PC-3 (cell line): ENCODE results near the gene LY86. TPM values are rescaled to one million over a fixed set of nuclear protein-coding genes. Genes with fewer than 3 reads are reported as not detected.
"Not testable (repeated sequence)": the region's sequence is repeated elsewhere in the genome, so short reads cannot be mapped to it uniquely, and the experiment has no call there.

Experiments used
- ATAC-seq: fragments of 200-7000 bp; cut with Tn5 transposase; 2 replicates; pipeline ENCODE4 v1.9.1; 2020; ENCODE audit warnings: mild to moderate bottlenecking, moderate library complexity
- BruUV-seq: library from RNA; stranded (reverse); fragments of 400-500 nt; replicated peaks from 2 replicates; lab custom pipeline; 2021; lab: Mats Ljungman, UMichigan
- CTCF ChIA-PET: fragments of 300-600 bp; sonication (Branson Sonifier 250); formaldehyde crosslinking; loops from one replicate; lab custom pipeline; 2022; ENCODE audit warnings: antibody characterized with exemption; lab: Charles Lee
- POLR2A ChIA-PET: fragments of 300-600 bp; sonication (Branson Sonifier 250); formaldehyde crosslinking; loops from one replicate; lab custom pipeline; 2022; ENCODE audit warnings: antibody characterized with exemption; ENCODE audit not compliant: unreplicated experiment; lab: Charles Lee
- DNase-seq: peaks from one replicate; pipeline ENCODE4 v3.0.0-alpha.2; 2015
- H2AFZ ChIP-seq: fragments of 300-600 bp; sonication (generic); 2 replicates; pipeline ENCODE4 v1.6.0; 2016; ENCODE audit warnings: antibody characterized with exemption, low read length
- H3F3A ChIP-seq: fragments of 300-600 bp; sonication (generic); one replicate; pipeline ENCODE4 v1.6.0; 2017; ENCODE audit warnings: antibody characterized with exemption, low read length, control low read depth, mild to moderate bottlenecking; ENCODE audit not compliant: unreplicated experiment
- H3K27ac ChIP-seq: fragments of 300-600 bp; sonication (generic); 2 replicates; pipeline ENCODE4 v1.5.1; 2016; ENCODE audit warnings: mild to moderate bottlenecking, low read length
- H3K27me3 ChIP-seq: fragments of 300-600 bp; sonication (generic); 2 replicates; pipeline ENCODE4 v1.6.1; 2016; ENCODE audit warnings: low read length, mixed read lengths
- H3K36me3 ChIP-seq: fragments of 300-600 bp; sonication (generic); 2 replicates; pipeline ENCODE4 v1.6.1; 2016; ENCODE audit warnings: low read depth, mixed run types, low read length, mixed read lengths
- H3K4me1 ChIP-seq: fragments of 300-600 bp; sonication (generic); 2 replicates; pipeline ENCODE4 v1.5.1; 2016; ENCODE audit warnings: low read length; ENCODE audit not compliant: insufficient read depth
- H3K4me2 ChIP-seq: fragments of 300-600 bp; sonication (generic); 2 replicates; pipeline ENCODE4 v1.6.0; 2016; ENCODE audit warnings: low read length
- H3K4me3 ChIP-seq: fragments of 300-600 bp; sonication (generic); 2 replicates; pipeline ENCODE4 v1.5.1; 2016; ENCODE audit warnings: mild to moderate bottlenecking, low read length, mixed read lengths
- H3K79me2 ChIP-seq: fragments of 300-600 bp; sonication (generic); 2 replicates; pipeline ENCODE4 v1.6.1; 2017; ENCODE audit warnings: low read length, mixed read lengths
- H3K9ac ChIP-seq: fragments of 300-600 bp; sonication (generic); 2 replicates; pipeline ENCODE4 v1.6.0; 2016; ENCODE audit warnings: mild to moderate bottlenecking, low read length
- H3K9me2 ChIP-seq: fragments of 300-600 bp; sonication (generic); replicated peaks from 2 replicates; pipeline ENCODE4 v1.6.1; 2016; ENCODE audit warnings: mixed run types, low read length, mixed read lengths
- H3K9me3 ChIP-seq: fragments of 300-600 bp; sonication (generic); 2 replicates; pipeline ENCODE4 v1.6.1; 2016; ENCODE audit warnings: low read length, mixed read lengths
- H4K20me1 ChIP-seq: fragments of 300-600 bp; sonication (generic); 2 replicates; pipeline ENCODE4 v1.6.1; 2016; ENCODE audit warnings: low read length, mixed read lengths
- EZH2 ChIP-seq: fragments of 300-600 bp; sonication (generic); IDR thresholded peaks from one replicate; pipeline ENCODE4 v1.6.1; 2017; ENCODE audit warnings: antibody characterized with exemption, mild to moderate bottlenecking, low read length; ENCODE audit not compliant: unreplicated experiment
- EZH2phosphoT487 ChIP-seq: fragments of 300-600 bp; sonication (generic); IDR thresholded peaks from 2 replicates; pipeline ENCODE4 v1.6.1; 2018; ENCODE audit warnings: mild to moderate bottlenecking, antibody characterized with exemption, low read length, borderline replicate concordance
- intact Hi-C: fragments of 100-400 bp; cut with micrococcal nuclease; formaldehyde crosslinking; loops from 2 replicates; pipeline ENCODE4 v1.9.0; 2023
- total RNA-seq: library from RNA; depleted of rRNA; stranded (reverse); fragments of >200 nt; gene quantifications from 2 replicates; pipeline ENCODE4 v1.2.3, GENCODE V29; 2014
- TF ChIP-seq, protein P1 (sequence below): fragments of 300-600 bp; sonication (generic); conservative IDR thresholded peaks from 2 replicates; pipeline ENCODE4 v1.5.1; 2017; ENCODE audit warnings: antibody characterized with exemption, low read depth, mild to moderate bottlenecking, low read length

The LY86 gene
- total RNA-seq, 1 experiment from 2014 or later, result not detected

DNA sequence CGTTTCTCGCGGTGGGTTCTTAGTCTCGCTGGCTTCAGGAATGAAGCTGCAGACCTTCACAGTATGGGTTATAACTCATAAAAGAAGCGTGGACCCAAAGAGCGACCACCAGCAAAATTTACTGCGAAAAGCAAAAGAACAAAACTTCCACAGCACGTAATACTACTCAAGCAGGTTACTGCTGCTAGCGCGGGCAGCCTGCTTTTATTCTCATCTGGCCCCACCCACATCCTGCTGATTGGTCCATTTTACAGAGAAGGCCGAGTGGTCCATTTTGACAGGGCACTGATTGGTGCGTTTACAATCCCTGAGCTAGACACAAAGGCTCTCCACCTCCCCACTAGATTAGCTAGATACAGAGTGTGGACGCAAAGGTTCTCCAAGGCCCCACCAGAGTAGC, 17.4 kb downstream of the LY86 start:
- DNase-seq (no peak), ATAC-seq (no peak)
- Histone ChIP-seq H3K9ac (no peak overlapping the region), H3K4me2 (no peak overlapping the region), H3K4me3 (no peak overlapping the region), H3K36me3 (no peaks in the 10 kb centered on the region), H3K27ac (no peak overlapping the region), H4K20me1 (no peaks in the 10 kb centered on the region), H3K79me2 (no peaks in the 10 kb centered on the region), H3K4me1 (no peaks in the 10 kb centered on the region), H3K9me3 (no peaks in the 10 kb centered on the region), H3K9me2 (no peaks in the 10 kb centered on the region), H3K27me3 (peaks cover 35% of the 10 kb centered on the region), H3F3A (no peaks in the 10 kb centered on the region), H2AFZ (no peak overlapping the region)
- ChIA-PET POLR2A (no interaction called here), CTCF (no interaction called here)
- TF ChIP-seq, protein P1, sequence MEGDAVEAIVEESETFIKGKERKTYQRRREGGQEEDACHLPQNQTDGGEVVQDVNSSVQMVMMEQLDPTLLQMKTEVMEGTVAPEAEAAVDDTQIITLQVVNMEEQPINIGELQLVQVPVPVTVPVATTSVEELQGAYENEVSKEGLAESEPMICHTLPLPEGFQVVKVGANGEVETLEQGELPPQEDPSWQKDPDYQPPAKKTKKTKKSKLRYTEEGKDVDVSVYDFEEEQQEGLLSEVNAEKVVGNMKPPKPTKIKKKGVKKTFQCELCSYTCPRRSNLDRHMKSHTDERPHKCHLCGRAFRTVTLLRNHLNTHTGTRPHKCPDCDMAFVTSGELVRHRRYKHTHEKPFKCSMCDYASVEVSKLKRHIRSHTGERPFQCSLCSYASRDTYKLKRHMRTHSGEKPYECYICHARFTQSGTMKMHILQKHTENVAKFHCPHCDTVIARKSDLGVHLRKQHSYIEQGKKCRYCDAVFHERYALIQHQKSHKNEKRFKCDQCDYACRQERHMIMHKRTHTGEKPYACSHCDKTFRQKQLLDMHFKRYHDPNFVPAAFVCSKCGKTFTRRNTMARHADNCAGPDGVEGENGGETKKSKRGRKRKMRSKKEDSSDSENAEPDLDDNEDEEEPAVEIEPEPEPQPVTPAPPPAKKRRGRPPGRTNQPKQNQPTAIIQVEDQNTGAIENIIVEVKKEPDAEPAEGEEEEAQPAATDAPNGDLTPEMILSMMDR, result no peak
- TF ChIP-seq EZH2, result no peak
- no TSS peak for BruUV-seq
- intact Hi-C loops, result no loop called here

DNA sequence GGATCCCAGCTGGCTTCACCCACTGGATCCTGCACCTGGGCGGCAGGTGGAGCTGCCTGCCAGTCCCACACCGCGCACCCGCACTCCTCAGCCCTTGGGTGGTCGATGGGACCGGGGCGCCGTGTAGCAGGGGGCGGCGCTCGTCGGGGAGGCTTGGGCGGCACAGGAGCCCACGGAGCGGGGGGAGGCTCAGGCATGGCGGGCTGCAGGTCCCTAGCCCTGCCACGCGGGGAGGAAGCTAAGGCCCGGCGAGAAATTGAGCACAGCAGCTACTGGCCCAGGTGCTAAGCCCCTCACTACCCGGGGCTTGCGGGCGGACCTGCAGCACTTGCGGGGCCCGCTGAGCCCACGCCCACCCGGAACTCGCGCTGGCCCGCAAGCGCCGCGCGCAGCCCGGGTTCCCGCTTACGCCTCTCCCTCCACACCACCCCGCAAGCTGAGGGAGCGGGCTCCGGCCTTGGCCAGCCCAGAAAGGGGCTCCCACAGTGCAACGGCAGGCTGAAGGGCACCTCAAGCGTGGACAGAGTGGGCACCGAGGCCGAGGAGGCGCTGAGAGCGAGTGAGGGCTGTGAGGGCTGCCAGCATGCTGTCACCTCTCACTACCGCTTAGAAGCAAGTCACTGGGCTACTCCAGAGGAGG, 18.0 kb downstream of the LY86 start:
- H3K9me2 ChIP-seq, H4K20me1 ChIP-seq, POLR2A ChIA-PET, H3K79me2 ChIP-seq, H3K27ac ChIP-seq, BruUV-seq, H3K4me1 ChIP-seq, DNase-seq, H3K4me3 ChIP-seq, H3K36me3 ChIP-seq, H2AFZ ChIP-seq, H3K9ac ChIP-seq, CTCF ChIA-PET, intact Hi-C loops, ATAC-seq, H3K9me3 ChIP-seq, H3F3A ChIP-seq, H3K4me2 ChIP-seq: not testable (repeated sequence)
- peaks cover 41% of the 10 kb centered on the region for H3K27me3 ChIP-seq

DNA sequence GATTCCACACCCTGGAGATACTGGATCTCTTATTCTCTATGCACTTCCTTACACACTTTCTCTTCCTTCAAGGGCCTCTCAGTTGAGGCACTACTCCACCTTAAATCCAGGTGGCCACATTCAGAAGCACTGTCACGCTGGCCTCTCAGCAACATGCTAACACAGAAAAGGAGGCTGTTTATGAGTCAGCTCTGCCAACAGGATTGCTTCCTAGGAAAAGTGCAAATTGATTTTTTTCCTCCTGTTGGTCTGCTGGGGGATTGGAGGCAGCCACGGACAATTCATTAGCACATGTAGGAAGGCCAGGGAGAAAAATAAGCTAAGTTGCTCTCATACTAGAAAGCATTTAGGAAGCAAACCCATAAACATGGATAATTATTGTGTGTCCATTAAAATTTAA, 20.9 kb downstream of the LY86 start:
- Histone ChIP-seq H3K4me1 (no peaks in the 10 kb centered on the region), H3K27me3 (peaks cover 30% of the 10 kb centered on the region), H4K20me1 (no peaks in the 10 kb centered on the region), H3F3A (no peaks in the 10 kb centered on the region), H3K79me2 (no peaks in the 10 kb centered on the region), H3K27ac (no peak overlapping the region), H3K36me3 (no peaks in the 10 kb centered on the region), H3K9me3 (no peaks in the 10 kb centered on the region), H3K4me3 (no peak overlapping the region), H2AFZ (no peak overlapping the region), H3K9ac (no peak overlapping the region), H3K9me2 (no peaks in the 10 kb centered on the region), H3K4me2 (no peak overlapping the region)
- no peak for ATAC-seq
- ChIA-PET CTCF (no interaction called here), POLR2A (no interaction called here)
- intact Hi-C loops, result no loop called here
- no TSS peak for BruUV-seq
- DNase-seq, result no peak
- no peak for TF ChIP-seq EZH2phosphoT487
- TF ChIP-seq EZH2, result no peak
- TF ChIP-seq, protein P1, result no peak
